ENCODE measurements around the gene PRKCH. TPM values are rescaled to one million over a fixed set of nuclear protein-coding genes. Genes with fewer than 3 reads are reported as not detected.
A peak's percentile ranks its signal among the peaks of the same experiment; 100 is the strongest.

The PRKCH gene
- total RNA-seq, 1 experiment from 2014 or later, result 5.2 TPM

GRCh38 chr14:61498303-61498702 lies 176.9 kb downstream of the PRKCH start:
- no peaks in the 10 kb centered on the region for H3K27me3 ChIP-seq (ENCODE audit: insufficient read depth, low read length)
- H4K20me1 ChIP-seq (ENCODE audit: control insufficient read depth, insufficient read depth, insufficient read length), result no peaks in the 10 kb centered on the region
- H3K79me1 ChIP-seq (ENCODE audit: insufficient read depth, low read depth, low read length, poor library complexity, severe bottlenecking), result no peaks in the 10 kb centered on the region
- Mint-ChIP-seq H3K4me1 (peaks cover 44 to 45% of the 10 kb centered on the region in 2 experiments), H3K27me3 (ENCODE audit: low read depth) (no peaks in the 10 kb centered on the region), H3K36me3 (ENCODE audit: insufficient read depth in 1 of 3, low read depth in 3 of 3) (no peaks in the 10 kb centered on the region), H3K27ac (peak overlapping the region in 1 of 3 experiments; percentile 29; a peak in 1 of 7 replicates), H3K9me3 (no peaks in the 10 kb centered on the region), H3K4me3 (no peak overlapping the region)
- H2AK5ac ChIP-seq (ENCODE audit: insufficient read length, low read length), result no peak overlapping the region
- H3K14ac ChIP-seq (ENCODE audit: insufficient read depth, low read length), result no peak overlapping the region
- no peaks in the 10 kb centered on the region for H3K79me2 ChIP-seq (ENCODE audit: insufficient read depth, low read length)
- WGBS (ENCODE audit: extremely low coverage, insufficient read length, low lambda C conversion rate), result no CpG with 5 or more reads among the region's 3 CpGs
- H2BK12ac ChIP-seq (ENCODE audit: insufficient read length, low read depth, low read length), result no peak overlapping the region
- peaks cover 16% of the 10 kb centered on the region; the same call in 1 of the 2 replicates for H3K4me1 ChIP-seq (ENCODE audit: insufficient read depth, low read length)
- no peak overlapping the region for H2AFZ ChIP-seq (ENCODE audit: low read length)
- H4K91ac ChIP-seq (ENCODE audit: insufficient read length, low read depth, low read length), result no peak overlapping the region
- H3K18ac ChIP-seq (ENCODE audit: insufficient read length, low read depth, low read length), result no peak overlapping the region
- H2BK5ac ChIP-seq (ENCODE audit: insufficient read length, low read length), result no peak overlapping the region
- no peak overlapping the region for H3T11ph ChIP-seq (ENCODE audit: low read length)
- no peak overlapping the region for H4K5ac ChIP-seq (ENCODE audit: insufficient read length, low read depth, low read length)
- H3K4ac ChIP-seq (ENCODE audit: low read depth, low read length), result no peak overlapping the region
- no peak overlapping the region for H3K4me2 ChIP-seq (ENCODE audit: insufficient read depth, insufficient read length, low read length)
- H2BK120ac ChIP-seq (ENCODE audit: low read depth, low read length, poor library complexity, severe bottlenecking), result no peak overlapping the region
- no peak overlapping the region for H3K27ac ChIP-seq (ENCODE audit: insufficient read length, low read depth, low read length)
- H3K23ac ChIP-seq (ENCODE audit: insufficient read length, low read depth, low read length), result no peak overlapping the region
- no peaks in the 10 kb centered on the region for H3K23me2 ChIP-seq (ENCODE audit: insufficient read length, low read depth, low read length, poor library complexity, severe bottlenecking)
- no peak overlapping the region for H2BK20ac ChIP-seq (ENCODE audit: low read depth, low read length, poor library complexity, severe bottlenecking)
- H3K56ac ChIP-seq (ENCODE audit: insufficient read length, low read depth, low read length), result no peak overlapping the region
- TF ChIP-seq CTCF (conservative IDR thresholded peaks at IDR 0.05), result no peak
- H3K9ac ChIP-seq (ENCODE audit: extremely low read depth, insufficient read length, low read length), result no peak overlapping the region
- H2BK15ac ChIP-seq (ENCODE audit: low read depth, low read length), result no peak overlapping the region
- no peak for DNase-seq
- H4K8ac ChIP-seq (replicated peaks; ENCODE audit: insufficient read length, low read depth, low read length), result no peak overlapping the region
- H3K9me3 ChIP-seq (ENCODE audit: control insufficient read depth, low read depth, low read length), result no peaks in the 10 kb centered on the region
